Kidney (tissue), 14 donors: ENCODE data around the gene AP2A1. TPM values are rescaled to one million over a fixed set of nuclear protein-coding genes. Genes with fewer than 3 reads are reported as not detected.
A peak's percentile ranks its signal among the peaks of the same experiment; 100 is the strongest.

Experiments
- DNase-seq, 5 donors: peaks; one replicate each; pipeline ENCODE4 v3.0.0-alpha.2; 2013 to 2020
- FAIRE-seq: peaks from 2 replicates; lab custom pipeline; 2012; peaks lifted over from hg19 to GRCh38; lab: Jason Lieb, UNC
- H3K27ac ChIP-seq, 2 donors: one replicate each; pipeline ENCODE4 v1.7.0; 2013; ENCODE audit warnings: low read depth in 2 of 2, low read length in 2 of 2, inconsistent platforms in 1 of 2
- H3K27me3 ChIP-seq: one replicate; pipeline ENCODE4 v1.7.1; 2013; ENCODE audit warnings: low read length, inconsistent platforms; ENCODE audit not compliant: control insufficient read depth, insufficient read depth
- H3K36me3 ChIP-seq, 3 donors: one replicate each; pipeline versions ENCODE4 v1.7.0 to v1.7.1; 2013; ENCODE audit warnings: low read length in 3 of 3, control low read depth in 1 of 3, inconsistent platforms in 1 of 3; ENCODE audit not compliant: insufficient read depth in 3 of 3, control insufficient read depth in 2 of 3
- H3K4me1 ChIP-seq, 3 donors: one replicate each; pipeline versions ENCODE4 v1.7.0 to v1.7.1; 2013; ENCODE audit warnings: low read length in 3 of 3, inconsistent platforms in 1 of 3, low read depth in 1 of 3; ENCODE audit not compliant: control insufficient read depth in 2 of 3, insufficient read depth in 2 of 3
- H3K4me3 ChIP-seq, 3 donors: one replicate each; pipeline versions ENCODE4 v1.7.0 to v1.8.1; 2013; ENCODE audit warnings: low read length in 3 of 3, control low read depth in 1 of 3, inconsistent platforms in 1 of 3
- H3K9ac ChIP-seq, 3 donors: one replicate each; pipeline versions ENCODE4 v1.7.0 to v1.7.1; 2013; ENCODE audit warnings: low read length in 3 of 3, control low read depth in 1 of 3, inconsistent platforms in 1 of 3
- H3K9me3 ChIP-seq, 3 donors: one replicate each; pipeline versions ENCODE4 v1.7.0 to v1.7.1; 2013; ENCODE audit warnings: low read length in 3 of 3, control low read depth in 1 of 3, inconsistent platforms in 1 of 3; ENCODE audit not compliant: control insufficient read depth in 2 of 3, insufficient read depth in 1 of 3
- intact Hi-C: fragments of 100-400 bp; cut with DNase I; formaldehyde crosslinking; loops from one replicate; pipeline ENCODE4 v1.11.1; 2022
- polyA plus RNA-seq: library from polyadenylated mRNA; stranded (reverse); fragments of 350-450 nt; fragmentation: Illumina TruSeq; extraction: RNeasy Lipid Tissue Mini Kit (QIAGEN cat#74804); gene quantifications from one replicate; pipeline ENCODE4 v1.2.3, GENCODE V29; 2014; ENCODE audit warnings: low read depth, low replicate concordance; ENCODE audit not compliant: insufficient read depth
- total RNA-seq: library from RNA; stranded (reverse); fragmentation: NEBNext Ultra II Directional; extraction: Animal tissue kit (Norgen Biotek cat#: 25700); gene quantifications from one replicate; pipeline ENCODE4 v1.2.1, GENCODE V29; 2021
- TF ChIP-seq, protein P1 (sequence below): IDR thresholded peaks from 3 replicates; pipeline ENCODE4 v1.5.1; 2012; ENCODE audit warnings: mild to moderate bottlenecking, moderate library complexity, borderline replicate concordance; ENCODE audit not compliant: insufficient read depth; ENCODE audit errors: extremely low read depth
- donor health status: control.
- donor health status: control.
- donor health status: control.
- donor health status: control.
- donor health status: control.
- donor health status: DM: yes; HTN: yes; CAD: no.
- donor health status: Normal renal cell carcinoma (clear cell type).

Gene AP2A1
- total and polyA plus RNA-seq, 2 donors from 2014 or later, result 32.0 to 70.0 TPM

DNA sequence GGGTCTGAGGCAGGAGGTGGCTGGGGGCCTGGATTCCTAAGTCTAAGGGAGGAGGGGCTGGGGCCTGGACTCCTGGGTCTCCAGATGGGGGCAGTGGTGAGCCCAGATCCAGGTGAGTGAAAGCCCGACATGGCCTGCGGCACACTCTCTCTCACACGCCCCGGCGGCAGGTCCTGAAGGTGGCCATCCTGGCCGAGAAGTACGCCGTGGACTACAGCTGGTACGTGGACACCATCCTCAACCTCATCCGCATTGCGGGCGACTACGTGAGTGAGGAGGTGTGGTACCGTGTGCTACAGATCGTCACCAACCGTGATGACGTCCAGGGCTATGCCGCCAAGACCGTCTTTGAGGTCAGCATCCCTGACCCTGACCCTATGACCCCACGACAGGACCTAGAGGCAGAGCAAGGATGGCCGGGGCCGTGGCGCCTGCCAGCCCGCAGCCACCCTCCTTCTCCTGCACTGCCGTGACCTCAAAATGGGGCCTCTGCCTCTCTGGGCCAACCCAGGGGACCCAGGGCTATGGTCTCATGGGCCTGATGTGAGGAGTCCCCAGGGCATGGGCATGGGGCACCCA is 33.1 kb downstream of the AP2A1 start:
- Histone ChIP-seq H3K9me3 (no peaks in the 10 kb centered on the region), H3K4me3 (no peak overlapping the region), H3K9ac (no peak overlapping the region), H3K27me3 (no peaks in the 10 kb centered on the region), H3K36me3 (peaks cover 10 to 47% (median 27%) of the 10 kb centered on the region in 3 donors), H3K4me1 (peaks cover 0 to 2% (median 0%) of the 10 kb centered on the region in 3 donors), H3K27ac (no peak overlapping the region)
- no peak for FAIRE-seq
- intact Hi-C loops, result no loop called here
- TF ChIP-seq, protein P1, sequence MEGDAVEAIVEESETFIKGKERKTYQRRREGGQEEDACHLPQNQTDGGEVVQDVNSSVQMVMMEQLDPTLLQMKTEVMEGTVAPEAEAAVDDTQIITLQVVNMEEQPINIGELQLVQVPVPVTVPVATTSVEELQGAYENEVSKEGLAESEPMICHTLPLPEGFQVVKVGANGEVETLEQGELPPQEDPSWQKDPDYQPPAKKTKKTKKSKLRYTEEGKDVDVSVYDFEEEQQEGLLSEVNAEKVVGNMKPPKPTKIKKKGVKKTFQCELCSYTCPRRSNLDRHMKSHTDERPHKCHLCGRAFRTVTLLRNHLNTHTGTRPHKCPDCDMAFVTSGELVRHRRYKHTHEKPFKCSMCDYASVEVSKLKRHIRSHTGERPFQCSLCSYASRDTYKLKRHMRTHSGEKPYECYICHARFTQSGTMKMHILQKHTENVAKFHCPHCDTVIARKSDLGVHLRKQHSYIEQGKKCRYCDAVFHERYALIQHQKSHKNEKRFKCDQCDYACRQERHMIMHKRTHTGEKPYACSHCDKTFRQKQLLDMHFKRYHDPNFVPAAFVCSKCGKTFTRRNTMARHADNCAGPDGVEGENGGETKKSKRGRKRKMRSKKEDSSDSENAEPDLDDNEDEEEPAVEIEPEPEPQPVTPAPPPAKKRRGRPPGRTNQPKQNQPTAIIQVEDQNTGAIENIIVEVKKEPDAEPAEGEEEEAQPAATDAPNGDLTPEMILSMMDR, result no peak
- DNase-seq, result peak in 2 of 5 donors; percentile 45 to 73

DNA sequence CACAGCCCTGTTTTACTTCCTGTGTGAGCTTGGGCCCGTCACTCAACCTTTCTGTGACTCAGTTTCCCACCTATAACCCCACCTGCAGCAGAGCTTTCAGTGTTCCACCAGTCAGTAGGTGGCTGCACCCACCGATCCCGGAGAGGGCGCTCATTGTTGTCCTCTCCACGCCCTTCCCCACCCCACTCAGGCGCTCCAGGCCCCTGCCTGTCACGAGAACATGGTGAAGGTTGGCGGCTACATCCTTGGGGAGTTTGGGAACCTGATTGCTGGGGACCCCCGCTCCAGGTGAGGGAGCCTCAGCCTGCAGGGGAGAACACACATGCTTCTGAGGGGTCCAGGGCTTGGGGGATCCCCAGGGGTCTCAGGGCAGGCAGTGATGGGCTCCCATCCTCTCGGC is 34.0 kb downstream of the AP2A1 start:
- DNase-seq, result peak in 2 of 5 donors; percentile 49 to 68

DNA sequence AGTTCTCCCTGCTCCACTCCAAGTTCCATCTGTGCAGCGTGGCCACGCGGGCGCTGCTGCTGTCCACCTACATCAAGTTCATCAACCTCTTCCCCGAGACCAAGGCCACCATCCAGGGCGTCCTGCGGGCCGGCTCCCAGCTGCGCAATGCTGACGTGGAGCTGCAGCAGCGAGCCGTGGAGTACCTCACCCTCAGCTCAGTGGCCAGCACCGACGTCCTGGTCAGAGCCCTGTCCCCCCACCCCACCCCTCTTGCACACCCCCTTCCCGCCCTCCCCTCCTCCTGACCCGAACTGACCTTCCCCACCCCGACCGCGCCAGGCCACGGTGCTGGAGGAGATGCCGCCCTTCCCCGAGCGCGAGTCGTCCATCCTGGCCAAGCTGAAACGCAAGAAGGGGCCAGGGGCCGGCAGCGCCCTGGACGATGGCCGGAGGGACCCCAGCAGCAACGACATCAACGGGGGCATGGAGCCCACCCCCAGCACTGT is 34.6 kb downstream of the AP2A1 start:
- H3K4me1 ChIP-seq, result peaks cover 0 to 2% (median 0%) of the 10 kb centered on the region in 3 donors
- H3K36me3 ChIP-seq, result peaks cover 6 to 32% (median 18%) of the 10 kb centered on the region in 3 donors
- no peak overlapping the region for H3K4me3 ChIP-seq
- intact Hi-C loops, result no loop called here
- no peak overlapping the region for H3K9ac ChIP-seq
- no peak overlapping the region for H3K27ac ChIP-seq
- no peaks in the 10 kb centered on the region for H3K9me3 ChIP-seq
- H3K27me3 ChIP-seq, result no peaks in the 10 kb centered on the region
- TF ChIP-seq, protein P1, result no peak
- FAIRE-seq (no peak), DNase-seq (peak in 1 of 5 donors; percentile 77)

More for the DNA sequence above, 34.0 kb downstream of the AP2A1 start:
- no peaks in the 10 kb centered on the region for H3K27me3 ChIP-seq
- peaks cover 8 to 39% (median 23%) of the 10 kb centered on the region in 3 donors for H3K36me3 ChIP-seq
- FAIRE-seq, result no peak
- H3K4me3 ChIP-seq, result no peak overlapping the region
- H3K9me3 ChIP-seq, result no peaks in the 10 kb centered on the region
- no peak overlapping the region for H3K9ac ChIP-seq
- intact Hi-C loops, result no loop called here
- H3K27ac ChIP-seq, result no peak overlapping the region
- TF ChIP-seq, protein P1, result no peak
- peaks cover 0 to 2% (median 0%) of the 10 kb centered on the region in 3 donors for H3K4me1 ChIP-seq
